Midbrain (tissue), 1 donor: ENCODE results near the gene UBR4.

ENCODE experiments used
- DNase-seq: peaks from one replicate; lab custom pipeline; 2025; lab: John Stamatoyannopoulos, UW

UBR4 gene

DNA sequence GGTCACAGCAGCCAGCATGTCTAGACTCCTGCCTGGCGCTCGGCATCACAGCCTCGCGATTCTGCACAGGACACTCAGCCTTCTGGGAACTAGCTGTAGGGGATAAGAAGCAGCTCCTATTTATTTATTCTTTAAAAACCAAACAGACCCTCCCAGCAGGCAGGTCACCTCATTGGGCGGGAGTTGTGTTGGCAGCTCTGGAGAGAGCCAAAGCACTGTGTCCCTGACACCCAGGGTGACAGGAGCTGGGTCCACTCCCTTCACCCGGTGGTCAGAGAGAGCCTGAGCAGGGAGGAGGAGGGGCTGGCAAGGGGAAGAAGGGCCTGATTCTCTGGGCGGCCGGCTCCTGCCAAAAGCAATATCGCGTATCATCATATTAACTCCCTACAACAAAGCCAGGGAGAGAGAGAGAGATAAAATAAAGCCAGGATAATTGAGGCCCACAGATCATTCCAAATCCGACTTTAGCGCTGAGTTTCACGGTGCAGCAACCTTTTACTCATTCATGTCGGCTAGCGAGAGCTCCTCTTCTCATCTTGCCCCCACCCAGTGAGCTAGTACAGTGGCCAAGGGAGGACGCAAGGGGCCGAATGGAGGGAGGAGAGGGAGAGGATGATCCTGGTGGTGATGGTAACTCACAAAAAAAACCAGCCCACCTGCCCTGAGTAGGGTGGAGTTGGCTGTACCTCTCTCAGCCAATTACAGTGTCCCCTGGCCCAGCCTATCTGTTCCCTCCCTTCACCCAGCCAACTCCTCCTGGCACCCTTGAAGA, 173.8 kb downstream of the UBR4 start:
- DNase-seq, result no peak

DNA sequence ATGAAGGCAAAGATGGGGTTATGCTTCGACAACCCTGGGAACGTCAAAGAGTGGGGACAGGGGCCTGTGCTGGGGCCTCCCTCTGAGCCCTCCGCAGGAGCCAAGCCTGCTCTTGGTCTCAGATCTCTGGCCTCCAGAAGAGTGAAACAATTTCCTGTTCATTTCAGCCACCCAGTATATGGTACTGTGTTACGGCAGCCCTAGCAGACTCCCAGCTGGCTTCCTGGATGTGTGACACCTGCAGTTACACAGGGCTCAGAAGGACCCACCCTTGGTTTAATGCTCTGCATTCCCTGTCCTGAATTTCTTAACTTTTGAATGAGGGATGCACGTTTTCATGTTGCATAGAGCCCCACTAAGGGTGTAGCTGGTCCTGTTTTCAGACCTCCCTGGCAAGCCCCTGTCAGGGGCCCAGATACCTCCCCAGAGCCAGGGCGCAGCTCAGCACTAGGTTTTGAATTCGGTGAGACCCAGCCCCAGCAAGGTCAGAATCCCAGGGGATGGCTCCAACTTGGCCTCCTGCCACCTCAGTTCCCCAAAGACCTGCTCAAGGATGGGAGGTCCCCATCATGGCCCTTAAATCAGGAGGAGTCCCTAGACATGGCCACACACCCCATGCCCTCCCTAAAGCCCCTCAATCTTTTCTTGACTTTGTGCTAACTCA, 174.6 kb downstream of the UBR4 start:
- DNase-seq, result no peak

DNA sequence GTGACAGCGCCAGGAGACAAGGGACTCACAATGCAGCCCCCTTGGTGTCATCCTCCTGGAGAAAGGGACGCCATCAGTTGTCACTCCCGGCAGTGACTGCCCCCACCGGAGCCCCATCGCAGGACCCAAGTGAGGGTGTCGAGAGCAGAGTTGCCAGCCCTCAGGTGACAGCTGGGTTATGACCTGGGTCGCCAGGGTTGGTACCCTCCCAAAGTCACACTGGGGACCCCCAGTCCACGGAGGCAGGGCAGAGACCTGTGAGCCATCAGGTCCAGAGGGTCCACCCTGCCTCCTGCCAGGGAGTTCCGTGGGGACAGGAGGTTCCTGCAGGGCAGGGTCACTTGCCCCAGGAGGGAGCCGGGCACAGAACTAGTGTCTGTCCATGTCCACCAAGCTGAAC, 175.3 kb downstream of the UBR4 start:
- DNase-seq, result no peak

DNA sequence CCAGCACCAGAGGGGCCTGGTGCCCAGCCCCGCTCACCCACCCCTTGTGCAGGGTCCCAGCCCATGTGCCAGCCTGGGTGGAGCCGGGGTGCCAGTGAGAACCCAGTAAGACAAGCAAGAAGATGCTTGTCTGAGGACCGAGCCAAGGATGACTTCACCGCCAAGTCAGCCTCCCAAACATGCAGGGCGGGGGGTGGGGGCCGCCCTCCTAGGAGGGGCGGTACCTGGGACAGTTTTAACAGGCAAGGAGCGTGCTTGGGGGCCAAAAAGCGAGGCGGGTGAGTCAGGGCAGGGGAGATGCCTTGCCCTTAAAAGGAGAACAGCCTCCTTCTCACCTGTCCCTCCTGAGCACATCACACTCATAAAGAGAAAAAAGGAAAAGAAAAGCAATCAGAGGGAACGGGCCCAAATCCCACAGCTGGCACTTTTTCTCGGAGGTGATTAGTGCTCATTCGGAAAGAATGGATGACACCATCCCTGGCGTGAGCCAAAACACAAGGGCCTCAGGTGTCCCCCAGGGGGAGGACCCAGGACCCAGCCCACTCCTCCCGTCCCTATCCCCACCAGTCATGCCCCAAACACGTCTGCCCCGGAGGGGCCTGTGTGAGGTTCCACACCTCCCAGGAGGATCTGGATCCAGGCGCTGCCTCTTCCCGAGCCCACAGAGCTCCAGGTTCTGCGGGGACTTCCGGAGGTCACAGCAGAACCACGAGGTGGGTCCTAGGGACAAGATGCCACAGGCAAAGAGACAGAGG, 176.0 kb downstream of the UBR4 start:
- no peak for DNase-seq

DNA sequence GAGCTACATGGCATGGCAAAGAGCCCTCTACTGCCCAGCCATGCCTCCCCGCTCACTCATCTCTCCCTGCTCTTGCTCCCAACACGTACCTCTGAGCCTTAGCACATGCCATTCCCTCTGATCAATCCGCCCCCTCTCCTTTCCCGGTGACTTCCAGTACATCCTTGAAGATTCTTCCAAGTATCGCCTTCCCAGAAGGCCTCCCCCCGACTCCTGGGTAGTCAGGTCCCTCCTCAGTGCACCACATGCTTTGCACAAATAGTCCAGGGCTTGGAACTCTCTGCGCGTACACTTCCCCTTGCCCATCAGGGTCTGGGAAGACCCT, 176.6 kb downstream of the UBR4 start:
- no peak for DNase-seq

DNA sequence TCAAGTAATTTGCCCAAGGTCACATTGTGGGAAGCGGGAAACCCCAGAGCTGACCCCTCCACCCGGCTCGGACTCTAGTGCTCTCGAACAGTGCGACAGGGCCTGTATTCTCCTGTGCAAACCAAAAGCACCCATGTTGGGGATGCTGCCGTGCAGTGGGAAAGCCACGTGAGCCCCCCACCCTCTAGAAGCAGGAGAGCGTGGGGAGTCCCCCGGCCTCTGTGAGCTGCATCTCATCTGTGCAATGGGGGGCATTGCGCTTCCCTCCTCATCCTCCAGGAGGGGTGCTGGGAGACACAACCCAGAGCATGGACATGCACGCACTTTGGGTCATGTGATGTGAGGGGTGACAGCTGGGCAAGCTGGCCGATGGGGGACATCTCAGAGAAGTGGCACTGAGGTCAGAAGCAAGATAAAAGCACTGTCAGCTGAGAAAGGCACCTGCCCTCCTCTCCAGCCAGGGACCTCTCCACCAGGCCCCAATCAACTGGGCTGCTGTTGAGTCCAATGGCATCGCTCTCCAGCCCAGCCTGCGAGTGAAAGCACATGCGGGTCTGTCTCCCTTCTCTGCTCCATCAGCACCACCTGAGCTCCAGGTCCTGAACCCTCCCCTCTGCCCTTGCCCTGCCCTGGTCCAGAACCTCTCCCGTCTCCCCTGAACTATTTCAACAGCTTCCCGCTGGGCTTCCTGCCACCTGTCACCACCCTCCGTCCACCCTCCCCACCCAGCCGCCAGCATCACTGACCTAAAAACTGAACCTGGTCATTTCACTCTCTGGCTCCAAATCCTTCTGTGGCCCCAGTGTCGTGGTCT, 177.2 kb downstream of the UBR4 start:
- DNase-seq, result no peak

DNA sequence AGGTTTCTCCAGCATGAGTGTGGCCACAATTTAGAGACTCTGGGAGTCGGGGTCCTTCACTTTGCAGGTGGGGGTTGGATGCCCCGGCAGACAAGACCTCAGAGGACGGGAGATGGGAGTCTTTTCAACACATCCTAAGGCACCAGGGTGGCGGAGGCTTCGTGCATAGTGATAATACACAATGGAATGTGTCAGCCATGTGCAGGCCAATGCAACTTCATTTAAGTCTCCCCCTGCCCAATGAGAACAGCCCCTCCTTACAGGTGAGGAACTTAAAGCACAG, 177.7 kb downstream of the UBR4 start:
- no peak for DNase-seq

DNA sequence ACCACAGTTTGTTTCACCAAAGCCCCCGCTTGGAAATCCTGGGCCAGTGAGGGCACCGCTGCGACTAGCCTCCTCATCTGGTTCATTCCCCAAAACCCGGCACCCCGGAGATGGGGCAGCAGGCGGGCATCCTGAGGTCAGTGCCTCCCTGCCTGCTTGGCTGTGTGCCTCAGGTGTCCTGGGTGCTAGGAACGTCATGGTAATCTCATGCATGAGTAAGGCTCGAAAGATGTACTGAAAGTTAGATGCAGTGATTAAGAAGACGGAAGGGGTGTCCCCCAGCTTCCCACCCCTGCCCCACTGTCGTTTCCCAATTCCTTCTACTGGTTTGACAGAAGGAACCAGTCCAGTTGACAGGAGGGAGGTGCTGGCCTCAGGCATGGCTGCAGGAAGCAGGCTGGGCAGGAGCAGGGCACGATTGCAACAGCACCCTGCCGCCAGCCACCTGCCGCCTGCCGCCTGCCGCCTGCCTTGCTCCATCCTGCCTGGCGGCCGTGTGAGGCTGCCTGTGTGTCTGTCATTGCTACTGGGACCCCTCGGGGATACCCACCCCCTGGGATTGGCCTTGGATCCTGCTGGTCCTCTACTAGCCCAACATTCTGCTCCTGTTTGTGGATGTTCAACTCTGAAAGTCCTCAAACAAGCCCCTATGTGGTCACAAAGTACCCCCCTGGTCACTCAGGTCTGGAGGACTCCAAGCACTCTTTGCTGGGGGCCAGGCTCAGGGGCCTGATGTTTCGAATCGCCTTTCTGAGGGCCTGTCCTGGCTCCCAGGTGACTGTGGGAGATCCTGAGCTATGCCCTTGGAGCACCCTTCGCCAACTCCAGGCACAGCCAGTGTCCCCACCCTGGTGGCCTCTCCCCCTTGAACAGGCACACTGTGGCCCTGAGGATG, 180.6 kb downstream of the UBR4 start:
- no peak for DNase-seq

DNA sequence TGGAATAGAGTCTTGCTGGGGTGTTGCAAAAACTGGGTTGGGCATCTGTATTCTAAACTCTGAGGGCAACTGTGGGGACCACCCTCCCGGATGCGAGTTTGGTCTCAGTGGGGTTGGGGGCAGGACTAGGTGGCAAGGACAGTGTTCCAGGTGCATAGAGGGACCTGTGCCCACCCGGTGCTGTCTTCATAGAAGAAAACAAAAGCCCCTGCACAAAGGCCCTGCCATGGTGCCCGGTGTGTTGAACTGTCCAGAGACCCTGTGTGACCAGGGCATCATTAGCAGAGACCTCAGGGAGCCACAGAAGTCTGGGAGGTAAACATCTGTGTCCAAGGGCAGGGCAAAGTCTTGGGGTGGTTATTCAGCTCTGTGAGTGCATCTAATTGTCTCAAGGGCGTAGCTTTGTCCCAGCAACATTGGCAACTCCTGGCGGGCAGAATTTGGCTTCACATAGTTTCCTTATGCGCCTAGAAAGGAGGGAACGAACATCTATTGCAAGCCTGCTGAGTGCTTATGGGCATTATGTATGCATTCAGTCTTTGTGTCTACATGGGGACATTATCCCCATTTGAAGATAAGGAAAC, 181.4 kb downstream of the UBR4 start:
- no peak for DNase-seq

DNA sequence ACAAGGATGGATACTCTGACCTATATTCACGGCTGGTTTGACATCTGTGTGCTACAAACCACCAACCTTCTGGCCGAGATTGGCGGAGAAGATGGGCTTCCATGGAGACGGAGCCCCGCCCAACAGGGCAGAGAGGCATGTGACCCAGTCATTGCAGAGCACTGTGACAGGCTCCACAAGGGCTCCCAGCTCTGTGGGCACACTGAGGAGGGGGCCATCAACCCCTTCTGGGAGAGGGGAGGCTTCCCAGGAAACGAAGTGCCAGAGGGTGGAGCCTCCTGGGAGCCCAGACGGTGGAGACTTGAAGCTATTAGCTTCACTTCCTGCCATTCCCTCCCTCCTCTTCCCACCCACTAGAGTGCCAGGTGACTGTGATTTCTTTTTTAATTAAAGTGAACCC, 182.0 kb downstream of the UBR4 start:
- no peak for DNase-seq
